Measurements from ENCODE around the gene PNMA6E.

GRCh38 chrX:153361781-153362397, 39.3 kb downstream of the PNMA6E start:
- no peak for TF ChIP-seq CTCF (IDR thresholded peaks at IDR 0.05; ENCODE audit: insufficient read depth, low read length, poor library complexity, severe bottlenecking)
- TF ChIP-seq EZH2phosphoT487 (conservative IDR thresholded peaks at IDR 0.05; ENCODE audit: low read length) = no peak

All from SU-DHL-6 (cell line).